Measurements from ENCODE around the gene NBEAL2. TPM values are rescaled to one million over a fixed set of nuclear protein-coding genes. Genes with fewer than 3 reads are reported as not detected.

NBEAL2 gene
- polyA plus RNA-seq (2013, experiment 1 of 2), result 5.9 TPM
- polyA plus RNA-seq (2013, experiment 2 of 2), result 6.2 TPM

- Histone ChIP-seq H3K14ac (ENCODE audit: low read length) (peak within 1 kb of the TSS; percentile 78), H2BK15ac (ENCODE audit: low read length) (peak within 1 kb of the TSS; percentile 90)
- WGBS, 2 donors (ENCODE audit: extremely low coverage in 2 of 2, insufficient read length in 2 of 2, insufficient replicate concordance in 1 of 2), result no CpG with 5 or more reads among the region's 73 CpGs
These were observed at the start of gene NBEAL2 for GRCh38 chr3:46978985-46979944. Gene NBEAL2 (plus strand): TSS chr3:46979666. CDS start chr3:46979862, 196 bp downstream.

GRCh38 chr3:46930166-46930944, 49.1 kb upstream of the NBEAL2 start:
- Histone ChIP-seq H3K79me1 (ENCODE audit: low read depth, low read length) (peaks cover 14% of the 10 kb centered on the region), H2AK5ac (ENCODE audit: low read depth, low read length) (peak overlapping the region; percentile 32), H3K27ac (replicated peaks; ENCODE audit: low read length) (no peak overlapping the region), H4K91ac (ENCODE audit: low read depth, low read length, poor library complexity) (no peak overlapping the region), H3K9me3 (replicated peaks in 1 of 2; ENCODE audit: control insufficient read depth in 2 of 2, insufficient read depth in 1 of 2, low read depth in 1 of 2, low read length in 2 of 2) (peaks cover 0 to 13% of the 10 kb centered on the region in 2 donors), H2BK12ac (ENCODE audit: low read length) (no peak overlapping the region), H3K27me3 (ENCODE audit: control insufficient read depth in 3 of 3, insufficient read depth in 3 of 3, low read depth in 1 of 3, low read length in 3 of 3) (no peaks in the 10 kb centered on the region), H3K4me2 (ENCODE audit: insufficient read depth, low read length, poor library complexity, severe bottlenecking) (no peak overlapping the region), H2BK15ac (ENCODE audit: low read length) (no peak overlapping the region), H3K4me1 (ENCODE audit: control insufficient read depth in 2 of 2, insufficient read depth in 1 of 2, low read depth in 1 of 2, low read length in 2 of 2) (peaks cover 2 to 10% of the 10 kb centered on the region in 2 donors), H4K8ac (ENCODE audit: low read depth, low read length) (no peak overlapping the region), H3K4ac (ENCODE audit: low read length) (no peak overlapping the region), H2BK120ac (ENCODE audit: low read depth, low read length) (no peak overlapping the region), H2BK5ac (ENCODE audit: low read length) (peak overlapping the region; percentile 29), H3K23ac (ENCODE audit: low read depth, low read length, poor library complexity) (no peak overlapping the region), H3K18ac (ENCODE audit: low read length) (no peak overlapping the region), H3K14ac (ENCODE audit: low read length) (no peak overlapping the region), H3K9ac (ENCODE audit: low read depth, low read length, poor library complexity) (no peak overlapping the region), H3K36me3 (replicated peaks in 1 of 2; ENCODE audit: control insufficient read depth in 2 of 2, insufficient read depth in 2 of 2, low read length in 2 of 2) (peaks cover 13 to 66% of the 10 kb centered on the region in 2 donors), H3K4me3 (ENCODE audit: low read length in 2 of 2) (no peak overlapping the region), H2AFZ (ENCODE audit: low read length) (no peak overlapping the region)
- no peak for DNase-seq (ENCODE audit: low spot score)
- WGBS, 2 donors (ENCODE audit: extremely low coverage in 2 of 2, insufficient read length in 2 of 2, insufficient replicate concordance in 1 of 2), result no CpG with 5 or more reads among the region's 9 CpGs

More at GRCh38 chr3:46978985-46979944, at the start of gene NBEAL2:
- Histone ChIP-seq H4K91ac (ENCODE audit: low read depth, low read length, poor library complexity) (peak within 1 kb of the TSS; percentile 90), H3K4me3 (ENCODE audit: low read length in 2 of 2) (peak within 1 kb of the TSS; percentile 52 to 94), H2BK12ac (ENCODE audit: low read length) (peak within 1 kb of the TSS; percentile 75), H3K18ac (ENCODE audit: low read length) (peak within 1 kb of the TSS; percentile 97), H3K4ac (ENCODE audit: low read length) (peak within 1 kb of the TSS; percentile 87), H3K4me1 (ENCODE audit: control insufficient read depth in 2 of 2, insufficient read depth in 1 of 2, low read depth in 1 of 2, low read length in 2 of 2) (peaks cover 7 to 11% of the 10 kb centered on the region in 2 donors), H3K9ac (ENCODE audit: low read depth, low read length, poor library complexity) (peak within 1 kb of the TSS; percentile 91), H2BK5ac (ENCODE audit: low read length) (peak within 1 kb of the TSS; percentile 72), H3K23ac (ENCODE audit: low read depth, low read length, poor library complexity) (peak within 1 kb of the TSS; percentile 97), H3K27ac (replicated peaks; ENCODE audit: low read length) (peak within 1 kb of the TSS; percentile 49), H3K27me3 (ENCODE audit: control insufficient read depth in 3 of 3, insufficient read depth in 3 of 3, low read depth in 1 of 3, low read length in 3 of 3) (peaks cover 0 to 6% (median 4%) of the 10 kb centered on the region in 3 experiments), H2BK120ac (ENCODE audit: low read depth, low read length) (peak within 1 kb of the TSS; percentile 44), H3K9me3 (replicated peaks in 1 of 2; ENCODE audit: control insufficient read depth in 2 of 2, insufficient read depth in 1 of 2, low read depth in 1 of 2, low read length in 2 of 2) (no peaks in the 10 kb centered on the region), H3K4me2 (ENCODE audit: insufficient read depth, low read length, poor library complexity, severe bottlenecking) (peak within 1 kb of the TSS; percentile 95), H2AFZ (ENCODE audit: low read length) (peak within 1 kb of the TSS; percentile 91), H2AK5ac (ENCODE audit: low read depth, low read length) (peak within 1 kb of the TSS; percentile 85), H3K36me3 (replicated peaks in 1 of 2; ENCODE audit: control insufficient read depth in 2 of 2, insufficient read depth in 2 of 2, low read length in 2 of 2) (peaks cover 0 to 7% of the 10 kb centered on the region in 2 donors), H3K79me1 (ENCODE audit: low read depth, low read length) (peaks cover 9% of the 10 kb centered on the region), H4K8ac (ENCODE audit: low read depth, low read length) (peak within 1 kb of the TSS; percentile 90)
- peak; percentile 84 for DNase-seq (ENCODE audit: low spot score)

GRCh38 chr3:46930945-46931403, 48.5 kb upstream of the NBEAL2 start:
- Histone ChIP-seq H2AFZ (ENCODE audit: low read length) (no peak overlapping the region), H3K9ac (ENCODE audit: low read depth, low read length, poor library complexity) (no peak overlapping the region), H3K4me2 (ENCODE audit: insufficient read depth, low read length, poor library complexity, severe bottlenecking) (no peak overlapping the region), H3K23ac (ENCODE audit: low read depth, low read length, poor library complexity) (no peak overlapping the region), H4K91ac (ENCODE audit: low read depth, low read length, poor library complexity) (no peak overlapping the region), H2BK12ac (ENCODE audit: low read length) (no peak overlapping the region), H3K18ac (ENCODE audit: low read length) (no peak overlapping the region), H3K9me3 (replicated peaks in 1 of 2; ENCODE audit: control insufficient read depth in 2 of 2, insufficient read depth in 1 of 2, low read depth in 1 of 2, low read length in 2 of 2) (peaks cover 0 to 13% of the 10 kb centered on the region in 2 donors), H3K36me3 (replicated peaks in 1 of 2; ENCODE audit: control insufficient read depth in 2 of 2, insufficient read depth in 2 of 2, low read length in 2 of 2) (peaks cover 7 to 62% of the 10 kb centered on the region in 2 donors), H3K27ac (replicated peaks; ENCODE audit: low read length) (no peak overlapping the region), H3K4ac (ENCODE audit: low read length) (no peak overlapping the region), H3K79me1 (ENCODE audit: low read depth, low read length) (peaks cover 14% of the 10 kb centered on the region), H2BK5ac (ENCODE audit: low read length) (no peak overlapping the region), H2BK120ac (ENCODE audit: low read depth, low read length) (no peak overlapping the region), H3K4me1 (ENCODE audit: control insufficient read depth in 2 of 2, insufficient read depth in 1 of 2, low read depth in 1 of 2, low read length in 2 of 2) (peaks cover 6 to 12% of the 10 kb centered on the region in 2 donors), H3K14ac (ENCODE audit: low read length) (no peak overlapping the region), H3K27me3 (ENCODE audit: control insufficient read depth in 3 of 3, insufficient read depth in 3 of 3, low read depth in 1 of 3, low read length in 3 of 3) (no peaks in the 10 kb centered on the region), H4K8ac (ENCODE audit: low read depth, low read length) (no peak overlapping the region), H2AK5ac (ENCODE audit: low read depth, low read length) (peak overlapping the region; percentile 32), H3K4me3 (ENCODE audit: low read length in 2 of 2) (no peak overlapping the region), H2BK15ac (ENCODE audit: low read length) (no peak overlapping the region)
- DNase-seq (ENCODE audit: low spot score), result no peak
- WGBS, 2 donors (ENCODE audit: extremely low coverage in 2 of 2, insufficient read length in 2 of 2, insufficient replicate concordance in 1 of 2), result no CpG with 5 or more reads among the region's 3 CpGs
